Measurements from ENCODE around the gene OR5K3.
"Not testable (repeated sequence)": the region's sequence is repeated elsewhere in the genome, so short reads cannot be mapped to it uniquely, and the experiment has no call there.

Gene OR5K3

GRCh38 chr3:98372445-98372844, 18.0 kb upstream of the OR5K3 start:
- no peak overlapping the region for H3K4me3 ChIP-seq (ENCODE audit: low read depth, low read length)
- TF ChIP-seq CTCF (IDR thresholded peaks at IDR 0.05; ENCODE audit: low read depth, low read length) = no peak
- no peak for DNase-seq (ENCODE audit: low read depth, low spot score)
- in situ Hi-C loops (cut with HindIII; ENCODE audit: low sequenced_read_pairs) = no loop called here

- DNase-seq (ENCODE audit: low read depth, low spot score) = no peak
- H3K4me3 ChIP-seq (ENCODE audit: low read depth, low read length) = no peak overlapping the region
- in situ Hi-C loops (cut with HindIII; ENCODE audit: low sequenced_read_pairs) = no loop called here
- TF ChIP-seq CTCF (IDR thresholded peaks at IDR 0.05; ENCODE audit: low read depth, low read length) = no peak
Measured at GRCh38 chr3:98376631-98377030, 13.8 kb upstream of the OR5K3 start.

- in situ Hi-C loops (cut with HindIII; ENCODE audit: low sequenced_read_pairs) = no loop called here
- DNase-seq (ENCODE audit: low read depth, low spot score) = no peak
- no peak for TF ChIP-seq CTCF (IDR thresholded peaks at IDR 0.05; ENCODE audit: low read depth, low read length)
- H3K4me3 ChIP-seq (ENCODE audit: low read depth, low read length) = no peak overlapping the region
Measured at GRCh38 chr3:98388147-98388546, 2.3 kb upstream of the OR5K3 start.

DNA sequence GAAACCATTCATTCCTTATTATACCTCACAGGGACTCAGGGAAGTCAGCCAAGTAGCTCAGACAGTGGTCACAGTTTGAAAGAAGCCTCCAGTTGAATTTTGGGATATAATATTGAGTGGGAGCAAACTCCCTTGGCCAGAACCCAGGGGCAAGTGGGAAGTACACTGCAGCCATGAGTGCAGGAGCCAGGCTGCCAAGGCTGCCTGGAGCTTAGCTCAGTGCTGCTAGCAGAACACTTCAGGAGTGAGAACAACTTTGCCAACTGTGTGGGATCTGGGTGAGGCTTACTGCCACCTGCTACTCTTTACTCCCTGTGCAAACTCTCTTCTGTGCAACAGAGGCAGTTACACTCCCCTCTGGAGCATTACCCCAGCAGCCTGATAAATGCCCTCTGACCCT, 4.6 kb downstream of the OR5K3 start:
- H3K4me3 ChIP-seq (ENCODE audit: low read depth, low read length) = no peak overlapping the region
- no peak for DNase-seq (ENCODE audit: low read depth, low spot score)
- in situ Hi-C loops (cut with HindIII; ENCODE audit: low sequenced_read_pairs) = no loop called here
- no peak for TF ChIP-seq CTCF (IDR thresholded peaks at IDR 0.05; ENCODE audit: low read depth, low read length)

GRCh38 chr3:98396482-98396881, 6.0 kb downstream of the OR5K3 start:
- DNase-seq (ENCODE audit: low read depth, low spot score); H3K4me3 ChIP-seq (ENCODE audit: low read depth, low read length); in situ Hi-C loops (cut with HindIII; ENCODE audit: low sequenced_read_pairs): not testable (repeated sequence)

DNA sequence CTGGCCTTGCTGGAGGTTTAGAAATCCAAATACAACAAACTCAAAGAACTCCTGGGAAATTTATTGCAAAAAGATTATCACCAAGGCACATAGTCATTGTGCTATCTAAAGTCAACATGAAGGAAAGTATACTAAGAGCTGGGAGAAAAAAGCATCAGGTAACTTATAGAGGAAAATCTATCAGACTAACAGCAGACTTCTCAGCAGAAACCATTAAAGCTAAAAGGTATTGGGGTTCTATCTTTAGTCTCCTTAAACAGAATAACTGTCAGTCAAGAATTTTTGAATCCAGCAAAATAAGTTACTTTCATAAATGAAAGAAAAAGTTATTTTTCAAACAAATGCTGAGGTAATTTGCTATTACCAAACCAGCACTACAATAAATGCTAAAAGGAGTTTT, 8.0 kb downstream of the OR5K3 start:
- no peak for TF ChIP-seq CTCF (IDR thresholded peaks at IDR 0.05; ENCODE audit: low read depth, low read length)
- in situ Hi-C loops (cut with HindIII; ENCODE audit: low sequenced_read_pairs) = no loop called here
- no peak overlapping the region for H3K4me3 ChIP-seq (ENCODE audit: low read depth, low read length)
- no peak for DNase-seq (ENCODE audit: low read depth, low spot score)

DNA sequence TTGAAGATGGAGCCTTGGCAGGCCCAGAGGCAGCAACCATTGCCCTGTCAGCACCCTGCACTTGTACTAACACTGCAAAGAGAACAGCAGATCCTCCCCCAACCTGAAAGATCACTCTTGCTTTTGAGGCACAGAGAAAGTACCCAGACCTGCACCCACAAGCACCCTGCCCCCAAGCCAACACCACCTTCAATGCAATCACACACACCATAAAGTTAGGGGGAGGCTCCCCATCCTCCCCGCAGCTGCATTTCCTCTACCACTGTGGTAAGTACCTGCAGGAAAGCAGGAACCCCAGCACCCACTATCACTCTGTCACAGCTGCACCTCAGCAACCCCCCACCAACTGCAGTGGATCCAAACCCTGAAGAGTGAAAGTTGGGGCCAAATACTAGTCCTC, 12.0 kb downstream of the OR5K3 start:
- no peak for DNase-seq (ENCODE audit: low read depth, low spot score)
- in situ Hi-C loops (cut with HindIII; ENCODE audit: low sequenced_read_pairs) = no loop called here
- no peak for TF ChIP-seq CTCF (IDR thresholded peaks at IDR 0.05; ENCODE audit: low read depth, low read length)
- H3K4me3 ChIP-seq (ENCODE audit: low read depth, low read length) = no peak overlapping the region

All from astrocyte of the spinal cord (primary cell).